T-helper 17 cell (primary cell): ENCODE data around the gene AIRE. TPM values are rescaled to one million over a fixed set of nuclear protein-coding genes. Genes with fewer than 3 reads are reported as not detected.
"Not testable (repeated sequence)": the region's sequence is repeated elsewhere in the genome, so short reads cannot be mapped to it uniquely, and the experiment has no call there.

ENCODE experiments used
- ATAC-seq: fragments of 150-1000 bp; cut with Tn5 transposase; 2 replicates; pipeline ENCODE4 v1.10.0; 2021; ENCODE audit warnings: mild to moderate bottlenecking, moderate library complexity
- DNase-seq, 3 donors: peaks; one replicate each; pipeline versions ENCODE4 v3.0.0 to v3.0.0-alpha.2; 2020 to 2021
- H3K9me3 ChIP-seq: one replicate; pipeline ENCODE4 v1.7.0; 2013; ENCODE audit warnings: low read length, mild to moderate bottlenecking; ENCODE audit not compliant: control insufficient read depth, poor library complexity, severe bottlenecking
- H3K27ac Mint-ChIP-seq: one replicate; pipeline ENCODE4 v1.8.0; 2022; ENCODE audit warnings: mild to moderate bottlenecking, moderate library complexity, mixed read lengths
- H3K27me3 Mint-ChIP-seq: one replicate; pipeline ENCODE4 v1.8.0; 2022; ENCODE audit warnings: mixed read lengths
- H3K36me3 Mint-ChIP-seq: one replicate; pipeline ENCODE4 v1.8.0; 2022; ENCODE audit warnings: low read depth, mixed read lengths
- H3K4me1 Mint-ChIP-seq: one replicate; pipeline ENCODE4 v1.8.0; 2022; ENCODE audit warnings: mild to moderate bottlenecking, mixed read lengths
- H3K4me3 Mint-ChIP-seq: one replicate; pipeline ENCODE4 v1.8.0; 2022; ENCODE audit warnings: mild to moderate bottlenecking, moderate library complexity, mixed read lengths
- total RNA-seq, 4 donors: library from RNA in 2 of 4; stranded (reverse) in 2 of 4; gene quantifications; one replicate each; pipeline ENCODE4 v1.2.3 and lab custom pipeline; 2022 to 2026

The AIRE gene
- total RNA-seq, 2 donors from 2014 or later: 1.4 to 3.4 TPM

DNA sequence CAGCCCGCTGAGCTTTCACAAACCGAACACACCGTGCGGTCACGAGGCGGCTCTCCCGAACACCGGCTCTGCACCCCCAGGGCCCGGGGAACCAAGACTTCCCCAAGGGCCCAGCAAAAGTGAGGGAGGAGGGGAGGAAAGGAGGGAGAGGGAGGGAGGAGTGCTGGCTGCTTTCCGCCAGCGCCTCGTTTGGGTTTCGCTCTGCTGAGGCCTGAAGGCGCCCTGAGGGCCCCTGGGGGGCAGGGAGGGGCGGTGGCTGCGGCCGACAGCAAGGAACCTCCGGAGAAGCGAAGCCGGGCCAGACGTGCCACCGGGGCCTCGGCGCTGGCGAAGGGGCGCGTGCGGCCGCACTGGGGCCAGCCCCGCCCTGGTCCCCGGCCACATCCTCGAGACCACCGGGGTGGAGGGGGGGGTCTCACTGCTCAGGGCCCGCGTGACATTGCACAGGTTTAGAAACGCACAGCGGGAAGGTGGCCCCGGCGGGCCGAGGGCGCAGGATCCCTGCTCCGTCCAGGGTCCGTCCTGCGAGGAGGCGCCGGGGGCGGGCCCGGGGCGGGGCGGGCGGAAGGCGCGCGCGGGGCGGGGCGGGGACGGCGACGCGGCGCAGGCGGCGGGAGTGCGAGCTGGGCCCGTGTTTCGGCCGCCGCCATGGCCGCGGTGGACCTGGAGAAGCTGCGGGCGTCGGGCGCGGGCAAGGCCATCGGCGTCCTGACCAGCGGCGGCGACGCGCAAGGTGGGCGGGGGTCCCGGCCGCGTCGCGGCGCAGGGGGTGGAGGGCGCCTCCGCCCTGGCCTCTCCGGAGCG is 14.0 kb downstream of the AIRE start, which contains the start of gene PFKL:
PFKL (plus strand) TSS at position 596 of the 804 bp plus-strand sequence; CDS start at position 649, 53 bp downstream.
- DNase-seq (peak; percentile 29 to 63 (median 48)), ATAC-seq (peak; percentile 55)
- peak within 1 kb of the TSS; percentile 91 for H3K4me3 Mint-ChIP-seq
- H3K4me1 Mint-ChIP-seq: peaks cover 40% of the 10 kb centered on the region
- H3K9me3 ChIP-seq: no peaks in the 10 kb centered on the region
- no peaks in the 10 kb centered on the region for H3K27me3 Mint-ChIP-seq
- H3K36me3 Mint-ChIP-seq: no peaks in the 10 kb centered on the region
- H3K27ac Mint-ChIP-seq: peak within 1 kb of the TSS; percentile 89

DNA sequence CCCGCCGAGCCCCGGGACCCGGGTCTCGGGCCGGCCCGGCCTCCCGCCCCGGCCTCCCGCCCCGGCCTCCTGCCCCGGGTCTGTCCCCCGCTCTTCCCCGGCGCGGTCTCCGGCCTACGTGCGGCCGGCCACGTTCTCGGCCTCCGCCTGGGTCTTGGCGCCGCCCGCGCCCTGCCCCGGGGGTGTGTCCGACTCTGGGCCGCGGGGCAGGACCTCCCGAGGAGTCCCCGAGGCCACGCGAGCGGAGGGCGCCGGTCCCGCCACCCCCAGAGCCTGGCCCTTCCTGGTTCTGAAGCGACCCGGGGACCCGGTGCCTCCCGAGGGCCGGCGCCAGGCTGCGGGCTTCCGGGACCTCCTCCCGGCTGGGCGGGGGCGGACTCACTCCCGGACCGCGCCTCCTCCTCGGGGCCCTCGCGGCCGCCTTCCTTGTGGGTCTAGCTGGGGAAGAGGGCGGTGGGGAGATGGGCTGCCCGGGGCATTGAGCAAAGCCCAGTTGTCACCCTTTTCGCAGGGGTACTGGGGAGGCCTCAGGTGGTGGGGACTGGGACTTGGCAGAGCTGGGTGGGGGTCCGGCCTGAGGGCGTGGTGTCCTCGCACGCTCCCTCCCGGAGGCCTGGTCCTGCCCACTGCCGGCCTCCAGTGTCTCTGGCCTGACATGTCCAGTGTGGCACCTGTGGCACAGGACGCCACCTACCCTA is 14.7 kb downstream of the AIRE start:
- H3K4me1 Mint-ChIP-seq: peaks cover 42% of the 10 kb centered on the region
- H3K27ac Mint-ChIP-seq: peak overlapping the region; percentile 62

DNA sequence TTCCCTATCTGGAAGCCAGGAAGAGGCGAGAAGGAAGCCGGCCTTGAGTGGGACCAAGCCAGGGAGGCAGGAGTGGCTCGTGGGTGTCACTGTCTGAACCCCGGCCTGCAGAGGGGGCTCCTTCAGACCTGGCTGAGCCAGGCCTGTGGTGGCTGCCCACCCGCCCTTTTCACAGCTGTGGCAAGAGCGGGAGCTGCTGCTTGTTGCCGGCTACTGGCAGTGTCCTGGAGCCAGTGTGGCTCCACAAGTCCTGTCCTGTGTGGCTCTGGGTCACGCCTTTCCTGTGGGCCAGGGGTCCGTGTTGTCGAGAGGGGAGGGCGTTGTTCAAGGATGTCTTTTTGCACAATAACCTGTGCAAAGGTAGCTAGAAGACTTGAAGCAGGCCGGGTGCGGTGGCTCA is 15.5 kb downstream of the AIRE start:
- H3K4me1 Mint-ChIP-seq: peaks cover 42% of the 10 kb centered on the region
- ATAC-seq: no peak
- peak overlapping the region; percentile 91 for H3K4me3 Mint-ChIP-seq
- peak overlapping the region; percentile 62 for H3K27ac Mint-ChIP-seq
- no peaks in the 10 kb centered on the region for H3K27me3 Mint-ChIP-seq
- no peak for DNase-seq
- H3K9me3 ChIP-seq: no peaks in the 10 kb centered on the region
- no peaks in the 10 kb centered on the region for H3K36me3 Mint-ChIP-seq

More for the DNA sequence above, 14.7 kb downstream of the AIRE start:
- peak; percentile 26 to 59 (median 57) for DNase-seq
- peak; percentile 33 for ATAC-seq
- H3K9me3 ChIP-seq: no peaks in the 10 kb centered on the region
- Mint-ChIP-seq H3K27me3 (no peaks in the 10 kb centered on the region), H3K36me3 (no peaks in the 10 kb centered on the region), H3K4me3 (peak overlapping the region; percentile 91)

DNA sequence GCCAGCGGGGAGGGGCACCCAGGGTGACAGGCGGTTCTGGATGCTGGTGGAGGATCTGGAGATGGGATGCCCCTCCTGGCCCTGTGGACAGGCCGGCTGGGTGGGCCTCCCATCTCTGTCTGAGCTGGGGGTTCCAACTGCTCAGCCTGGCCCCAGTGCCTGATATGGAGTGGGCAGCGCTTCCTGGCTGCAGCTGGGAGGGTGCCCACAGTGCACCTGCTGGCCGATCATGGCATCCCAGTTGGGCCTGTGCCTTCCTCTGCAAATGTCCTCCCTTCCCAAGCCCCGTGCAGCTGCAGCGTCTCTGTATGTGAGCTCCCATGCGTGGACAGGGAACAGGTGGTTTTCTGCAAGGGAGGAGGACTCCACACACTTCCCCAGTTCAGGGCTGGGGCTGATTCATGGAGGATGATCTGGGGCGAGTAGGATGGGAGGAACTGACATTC is 16.3 kb downstream of the AIRE start:
- H3K9me3 ChIP-seq: no peaks in the 10 kb centered on the region
- H3K27me3 Mint-ChIP-seq: no peaks in the 10 kb centered on the region
- ATAC-seq (no peak), DNase-seq (no peak)
- no peaks in the 10 kb centered on the region for H3K36me3 Mint-ChIP-seq
- H3K4me3 Mint-ChIP-seq: peak overlapping the region; percentile 91
- peak overlapping the region; percentile 86 for H3K27ac Mint-ChIP-seq
- peaks cover 42% of the 10 kb centered on the region for H3K4me1 Mint-ChIP-seq

DNA sequence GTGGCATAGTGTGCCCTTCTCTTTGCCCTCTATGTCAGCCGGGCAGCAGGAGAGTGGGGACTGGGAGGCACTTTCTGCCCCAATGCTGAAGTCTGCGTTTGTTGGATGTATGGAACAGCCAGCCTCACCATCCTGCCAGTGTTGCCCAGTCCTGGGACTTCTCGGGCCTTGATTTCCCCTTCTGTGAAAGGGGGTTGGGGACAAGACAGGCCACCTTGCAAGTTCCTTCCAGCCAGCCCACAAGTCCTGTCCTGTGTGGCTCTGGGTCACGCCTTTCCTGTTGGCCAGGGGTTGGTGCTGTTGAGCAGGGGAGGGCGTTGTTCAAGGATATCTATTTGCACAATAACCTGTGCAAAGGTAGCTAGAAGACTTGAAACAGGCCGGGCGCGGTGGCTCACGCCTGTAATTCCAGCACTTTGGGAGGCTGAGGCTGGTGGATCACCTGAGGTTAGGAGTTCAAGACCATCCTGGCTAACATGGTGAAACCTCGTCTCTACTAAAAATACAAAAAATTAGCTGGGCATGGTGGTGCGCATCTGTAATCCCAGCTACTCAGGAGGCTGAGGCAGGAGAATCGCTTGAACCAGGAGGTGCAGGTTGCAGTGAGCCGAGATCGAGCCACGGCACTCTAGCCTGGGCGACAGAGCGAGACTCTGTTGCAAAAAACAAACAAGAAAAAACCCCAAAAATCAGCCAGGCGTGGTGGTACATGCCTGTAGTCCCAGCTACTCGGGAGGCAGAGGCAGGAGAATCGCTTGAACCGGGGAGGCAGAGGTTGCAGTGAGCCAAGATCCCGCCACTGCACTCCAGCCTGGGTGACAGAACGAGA is 17.1 kb downstream of the AIRE start:
- Mint-ChIP-seq H3K4me1 (peaks cover 41% of the 10 kb centered on the region), H3K27ac (peak overlapping the region; percentile 86), H3K4me3 (peak overlapping the region; percentile 91)
- DNase-seq, H3K27me3 Mint-ChIP-seq, H3K36me3 Mint-ChIP-seq, ATAC-seq, H3K9me3 ChIP-seq: not testable (repeated sequence)

DNA sequence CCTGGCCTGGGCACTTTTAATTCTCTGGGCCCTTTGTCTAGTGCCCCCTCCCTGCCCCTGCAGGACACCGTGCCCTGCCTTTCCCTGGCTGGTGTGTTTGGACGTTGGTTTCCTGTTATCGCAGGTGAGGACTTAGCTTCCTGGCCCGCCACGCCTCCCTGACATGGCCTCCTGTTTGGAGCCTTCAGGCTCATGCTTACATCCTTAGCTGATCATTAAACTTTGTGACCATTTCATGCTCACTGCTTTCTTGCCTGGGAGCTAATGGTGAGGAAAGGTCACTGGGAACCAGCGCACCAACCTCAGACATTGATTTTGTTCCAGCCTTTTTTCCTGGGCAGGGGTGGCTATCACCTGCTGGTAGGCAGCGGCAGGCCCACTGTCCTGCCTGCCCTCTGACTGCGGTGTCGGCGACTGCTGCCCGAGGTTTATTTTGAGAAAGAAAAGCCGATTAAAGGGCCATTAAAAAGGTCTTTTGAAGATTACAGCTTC is 17.9 kb downstream of the AIRE start:
- ATAC-seq (no peak), DNase-seq (no peak)
- H3K9me3 ChIP-seq: no peaks in the 10 kb centered on the region
- H3K4me1 Mint-ChIP-seq: peaks cover 36% of the 10 kb centered on the region
- peak overlapping the region; percentile 86 for H3K27ac Mint-ChIP-seq
- H3K27me3 Mint-ChIP-seq: no peaks in the 10 kb centered on the region
- H3K4me3 Mint-ChIP-seq: peak overlapping the region; percentile 91
- H3K36me3 Mint-ChIP-seq: no peaks in the 10 kb centered on the region

DNA sequence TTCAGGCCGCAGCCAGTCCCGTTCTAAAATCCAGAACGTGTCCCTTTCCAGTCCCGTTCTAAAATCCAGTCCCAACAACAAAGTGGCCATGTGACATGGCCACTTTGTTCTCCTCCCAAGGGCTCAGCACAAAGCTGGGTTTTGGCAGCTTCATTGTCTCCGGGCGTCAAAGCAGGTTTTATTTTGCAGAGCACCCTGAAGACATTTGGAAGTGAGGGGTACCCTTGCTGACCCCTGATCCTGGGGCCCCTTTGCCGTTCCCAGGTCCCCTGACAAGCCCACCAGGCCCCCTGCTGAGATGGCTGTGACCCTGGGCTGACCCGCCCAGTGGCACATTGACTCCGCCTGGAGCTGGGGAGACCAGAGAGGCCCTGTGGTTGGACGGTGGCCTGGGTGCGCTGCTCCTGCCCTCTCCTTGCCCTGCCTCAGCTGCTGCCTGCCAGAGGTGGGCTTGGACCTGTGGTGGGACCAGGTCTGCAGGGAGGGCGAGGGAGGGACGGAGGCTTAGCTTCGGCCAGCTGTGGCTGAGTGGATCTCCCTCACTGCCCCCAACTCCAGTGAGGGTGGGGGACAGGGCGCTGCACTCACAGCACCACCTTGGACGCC is 18.4 kb downstream of the AIRE start:
- peaks cover 38% of the 10 kb centered on the region for H3K4me1 Mint-ChIP-seq
- no peaks in the 10 kb centered on the region for H3K9me3 ChIP-seq
- no peaks in the 10 kb centered on the region for H3K36me3 Mint-ChIP-seq
- H3K27me3 Mint-ChIP-seq: no peaks in the 10 kb centered on the region
- peak overlapping the region; percentile 87 for H3K27ac Mint-ChIP-seq
- ATAC-seq (no peak), DNase-seq (no peak)
- no peak overlapping the region for H3K4me3 Mint-ChIP-seq

DNA sequence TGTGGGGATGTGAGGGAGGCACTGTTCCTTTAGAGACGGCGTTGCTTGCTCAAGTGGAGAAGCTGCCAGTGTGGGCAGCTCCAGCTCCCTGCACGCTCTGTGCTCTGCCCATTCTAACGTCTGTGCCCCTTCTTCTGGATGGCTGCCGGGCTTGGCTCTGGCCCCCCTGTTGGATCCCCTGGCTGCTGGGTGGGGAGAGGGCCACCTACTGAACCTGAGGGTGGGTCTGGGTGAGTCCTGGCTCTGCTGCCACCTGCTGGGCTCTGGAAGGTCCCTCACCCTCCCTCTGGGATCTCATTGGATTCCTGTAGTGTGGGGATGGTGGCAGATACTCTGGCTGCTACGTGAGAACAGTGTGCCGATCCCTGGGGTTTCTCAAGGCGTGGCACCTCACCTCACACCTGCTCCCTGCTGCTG is 19.2 kb downstream of the AIRE start:
- no peaks in the 10 kb centered on the region for H3K9me3 ChIP-seq
- H3K4me3 Mint-ChIP-seq: peak overlapping the region; percentile 3
- no peaks in the 10 kb centered on the region for H3K27me3 Mint-ChIP-seq
- ATAC-seq (peak; percentile 54), DNase-seq (peak in 1 of 3 donors; percentile 32)
- peak overlapping the region; percentile 87 for H3K27ac Mint-ChIP-seq
- H3K4me1 Mint-ChIP-seq: peaks cover 38% of the 10 kb centered on the region
- H3K36me3 Mint-ChIP-seq: no peaks in the 10 kb centered on the region

DNA sequence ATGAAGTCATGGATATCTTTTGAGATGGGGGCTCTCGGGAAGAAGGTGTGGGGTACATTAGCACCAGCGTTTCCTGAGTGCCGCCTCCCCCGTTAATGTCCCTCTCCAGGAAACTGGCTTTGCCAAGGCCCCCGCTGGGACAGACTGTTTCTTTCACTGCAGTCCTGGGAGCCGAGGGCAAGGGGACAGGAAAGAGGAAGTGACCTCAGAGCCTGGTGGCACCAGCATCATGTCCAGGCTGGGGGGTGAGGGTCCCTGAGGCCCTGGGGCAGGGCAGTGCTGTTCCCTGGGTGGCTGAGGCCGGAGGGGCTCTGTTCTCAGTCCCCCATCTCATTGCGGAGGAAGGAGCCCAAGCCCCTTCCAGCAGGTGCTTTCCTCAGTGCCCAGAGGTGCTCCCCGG is 20.0 kb downstream of the AIRE start:
- Mint-ChIP-seq H3K4me1 (peaks cover 37% of the 10 kb centered on the region), H3K27ac (no peak overlapping the region)
- ATAC-seq: no peak

DNA sequence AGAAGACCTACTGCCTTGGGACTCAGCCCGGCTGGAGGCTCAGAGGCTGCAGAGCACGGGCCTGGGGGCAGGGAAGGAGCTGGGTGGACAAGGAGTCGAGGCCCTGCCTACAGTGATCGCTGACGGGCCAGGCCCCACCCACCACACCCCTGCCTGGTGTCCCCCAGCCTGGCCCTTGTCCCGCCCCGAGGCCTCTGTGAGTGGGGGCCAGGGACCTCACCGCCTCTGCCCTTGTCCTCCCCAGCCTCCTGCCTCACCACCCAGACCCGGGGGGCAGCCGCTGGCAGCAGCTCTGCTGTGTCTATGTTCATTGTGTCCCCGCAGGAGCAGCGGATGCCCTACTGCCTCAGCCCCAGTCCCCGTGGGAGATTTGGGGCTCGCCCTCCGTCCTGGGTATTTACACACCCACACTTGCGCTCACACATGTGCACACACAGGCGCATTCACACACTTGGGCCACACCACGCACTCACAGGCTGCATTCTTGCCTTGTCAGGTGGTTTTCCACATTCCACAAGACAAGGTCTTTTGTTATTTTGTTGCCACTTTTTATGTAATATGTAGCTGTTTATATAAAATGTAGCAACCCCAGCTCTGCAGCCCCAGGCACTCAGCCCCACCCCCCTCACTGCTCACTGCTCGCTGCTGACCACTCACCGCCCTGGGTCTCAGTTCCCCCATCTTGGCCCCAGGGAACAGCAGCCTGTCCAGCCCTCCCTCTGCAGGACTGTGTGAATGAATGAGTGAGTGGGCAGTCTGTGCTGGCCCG is 21.4 kb downstream of the AIRE start:
- Mint-ChIP-seq H3K27ac (peak overlapping the region; percentile 54), H3K4me1 (peaks cover 31% of the 10 kb centered on the region), H3K4me3 (no peak overlapping the region)

More for the DNA sequence above, 20.0 kb downstream of the AIRE start:
- DNase-seq: no peak
- no peaks in the 10 kb centered on the region for H3K36me3 Mint-ChIP-seq
- H3K9me3 ChIP-seq: no peaks in the 10 kb centered on the region
- H3K27me3 Mint-ChIP-seq: no peaks in the 10 kb centered on the region
- H3K4me3 Mint-ChIP-seq: no peak overlapping the region

DNA sequence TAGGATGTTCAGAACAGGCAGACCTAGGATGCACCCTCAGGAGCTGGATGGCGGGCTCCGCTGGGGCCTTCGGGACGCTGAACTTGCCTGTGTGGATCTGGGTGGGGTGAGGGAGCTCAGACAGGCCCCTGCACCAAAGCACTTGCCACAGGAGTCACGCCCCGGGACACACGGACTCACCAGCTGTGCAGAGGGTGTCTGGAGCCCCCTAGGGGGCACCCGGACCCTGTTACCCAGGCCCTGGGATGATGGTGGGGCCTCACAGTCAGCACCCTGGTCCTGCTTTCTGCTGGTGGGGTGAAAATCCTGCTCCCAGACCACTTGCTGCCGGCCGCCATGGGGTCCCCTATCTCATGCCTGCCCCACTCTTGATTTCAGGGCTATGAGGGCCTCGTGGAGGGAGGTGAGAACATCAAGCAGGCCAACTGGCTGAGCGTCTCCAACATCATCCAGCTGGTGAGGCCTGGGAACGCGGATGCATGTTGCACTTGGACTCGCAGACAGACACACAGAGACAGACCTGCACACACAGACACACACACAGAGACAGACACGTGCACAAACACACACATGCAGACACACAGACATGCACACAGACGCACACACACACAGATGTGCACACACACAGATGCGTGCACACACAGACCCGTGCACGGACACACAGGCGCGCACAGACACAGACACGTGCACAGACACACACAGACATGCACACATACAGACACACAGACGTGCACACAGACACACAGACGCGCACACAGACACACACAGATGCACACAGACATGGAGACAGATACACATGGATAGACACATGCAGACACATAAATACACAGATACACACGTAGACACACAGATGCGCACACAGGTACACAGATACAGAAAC is 25.2 kb downstream of the AIRE start:
- H3K4me3 Mint-ChIP-seq: no peak overlapping the region
- DNase-seq (no peak), ATAC-seq (no peak)
- peaks cover 11% of the 10 kb centered on the region for H3K4me1 Mint-ChIP-seq
- H3K9me3 ChIP-seq: no peaks in the 10 kb centered on the region
- no peaks in the 10 kb centered on the region for H3K27me3 Mint-ChIP-seq
- peak overlapping the region; percentile 37 for H3K27ac Mint-ChIP-seq
- H3K36me3 Mint-ChIP-seq: peaks cover 2% of the 10 kb centered on the region

More for the DNA sequence above, 21.4 kb downstream of the AIRE start:
- H3K9me3 ChIP-seq: no peaks in the 10 kb centered on the region
- H3K36me3 Mint-ChIP-seq: peaks cover 2% of the 10 kb centered on the region
- no peak for ATAC-seq
- no peaks in the 10 kb centered on the region for H3K27me3 Mint-ChIP-seq
- no peak for DNase-seq
